GM23338 (cell line): ENCODE measurements around the gene PTH1R. TPM values are rescaled to one million over a fixed set of nuclear protein-coding genes. Genes with fewer than 3 reads are reported as not detected.

Source experiments
- ATAC-seq: fragments of 200-7000 bp; cut with Tn5 transposase; 3 replicates; pipeline ENCODE4 v1.9.1; 2020
- DNase-seq: peaks from one replicate; pipeline ENCODE4 v3.0.0-alpha.2; 2015; ENCODE audit warnings: low spot score
- H2AFZ ChIP-seq: fragments of 200-600 bp; sonication (generic); 2 replicates; pipeline ENCODE4 v1.8.0; 2016; ENCODE audit warnings: antibody characterized with exemption, mild to moderate bottlenecking, moderate library complexity
- H3F3A ChIP-seq: fragments of 200-600 bp; sonication (generic); replicated peaks from 2 replicates; pipeline ENCODE4 v1.8.0; 2017; ENCODE audit warnings: antibody characterized with exemption, mixed run types, low read depth
- H3K27ac ChIP-seq: fragments of 200-600 bp; sonication (generic); 2 replicates; pipeline ENCODE4 v1.6.1; 2016; ENCODE audit warnings: low read depth
- H3K27me3 ChIP-seq: fragments of 200-600 bp; sonication (generic); 2 replicates; pipeline ENCODE4 v1.8.0; 2016; ENCODE audit warnings: mild to moderate bottlenecking, mixed run types, moderate library complexity; ENCODE audit not compliant: insufficient read depth
- H3K36me3 ChIP-seq: fragments of 200-600 bp; sonication (generic); 2 replicates; pipeline ENCODE4 v1.8.0; 2016; ENCODE audit warnings: mild to moderate bottlenecking; ENCODE audit not compliant: insufficient read depth
- H3K4me1 ChIP-seq: fragments of 200-600 bp; sonication (generic); 2 replicates; pipeline ENCODE4 v1.8.0; 2016; ENCODE audit warnings: mild to moderate bottlenecking, moderate library complexity; ENCODE audit not compliant: insufficient read depth
- H3K4me2 ChIP-seq: fragments of 200-600 bp; sonication (generic); 2 replicates; pipeline ENCODE4 v1.7.1; 2017; ENCODE audit warnings: mixed run types
- H3K4me3 ChIP-seq: fragments of 200-600 bp; sonication (generic); 2 replicates; pipeline ENCODE4 v1.6.1; 2016; ENCODE audit warnings: mixed run types
- H3K79me2 ChIP-seq: fragments of 200-600 bp; sonication (generic); replicated peaks from 2 replicates; pipeline ENCODE4 v1.8.0; 2017; ENCODE audit warnings: mild to moderate bottlenecking; ENCODE audit not compliant: insufficient read depth
- H3K9me2 ChIP-seq: fragments of 200-600 bp; sonication (generic); 2 replicates; pipeline ENCODE4 v1.8.0; 2017; ENCODE audit not compliant: insufficient read depth
- H4K20me1 ChIP-seq: fragments of 200-600 bp; sonication (generic); replicated peaks from 2 replicates; pipeline ENCODE4 v1.8.0; 2017; ENCODE audit warnings: mild to moderate bottlenecking; ENCODE audit not compliant: insufficient read depth
- H3K27ac Mint-ChIP-seq: 2 replicates; pipeline ENCODE4 v1.8.0; 2020; ENCODE audit warnings: inconsistent platforms, mild to moderate bottlenecking, moderate library complexity, mixed read lengths
- H3K27me3 Mint-ChIP-seq: 3 replicates; pipeline ENCODE4 v1.8.0; 2022; ENCODE audit warnings: low read depth, mild to moderate bottlenecking, moderate library complexity, mixed read lengths, inconsistent platforms; ENCODE audit not compliant: insufficient read depth, poor library complexity
- H3K36me3 Mint-ChIP-seq: 3 replicates; pipeline ENCODE4 v1.8.0; 2021; ENCODE audit warnings: low read depth, mild to moderate bottlenecking, inconsistent platforms, moderate library complexity, mixed read lengths
- H3K4me1 Mint-ChIP-seq: 3 replicates; pipeline ENCODE4 v1.8.0; 2020; ENCODE audit warnings: mild to moderate bottlenecking, inconsistent platforms, mixed read lengths
- H3K4me3 Mint-ChIP-seq: 3 replicates; pipeline ENCODE4 v1.8.0; 2021; ENCODE audit warnings: moderate library complexity, mild to moderate bottlenecking, inconsistent platforms, mixed read lengths
- H3K9me3 Mint-ChIP-seq: 3 replicates; pipeline ENCODE4 v1.8.0; 2020; ENCODE audit warnings: moderate library complexity, mild to moderate bottlenecking, inconsistent platforms, mixed read lengths
- CREB1 ChIP-seq: fragments of 250-450 bp; sonication (Bioruptor Pico); IDR thresholded peaks from 2 replicates; pipeline ENCODE4 v1.5.0; 2020; ENCODE audit warnings: low read depth, mild to moderate bottlenecking, moderate library complexity
- EZH2phosphoT487 ChIP-seq: fragments of 200-600 bp; sonication (generic); IDR thresholded peaks from one replicate; pipeline ENCODE4 v1.8.1; 2018; ENCODE audit warnings: antibody characterized with exemption; ENCODE audit not compliant: unreplicated experiment
- JUNB ChIP-seq: IDR thresholded peaks from one replicate; pipeline ENCODE4 v1.6.1; 2016; ENCODE audit warnings: antibody characterized with exemption; ENCODE audit not compliant: unreplicated experiment
- POLR2AphosphoS5 ChIP-seq: IDR thresholded peaks from 2 replicates; pipeline ENCODE4 v1.6.1; 2016; ENCODE audit warnings: antibody characterized with exemption, low read depth
- ZNF331 ChIP-seq: fragments of 250-450 bp; sonication (Bioruptor Pico); IDR thresholded peaks from 2 replicates; pipeline ENCODE4 v1.5.0; 2020; ENCODE audit warnings: low read depth, mild to moderate bottlenecking, moderate library complexity
- polyA plus RNA-seq: library from polyadenylated mRNA; unstranded; fragments of >200 nt; fragmentation: Nextera tagmentation; extraction: Ambion mirVana; gene quantifications from 2 replicates; pipeline ENCODE4 v1.2.1, GENCODE V29; 2016
- total RNA-seq: library from RNA; depleted of rRNA; stranded (reverse); fragments of >200 nt; shearing (Covaris generic); gene quantifications from 2 replicates; pipeline ENCODE4 v1.2.3, GENCODE V29; 2014
- TF ChIP-seq, protein P1 (sequence below): IDR thresholded peaks from one replicate; pipeline ENCODE4 v1.6.1; 2018; ENCODE audit warnings: antibody characterized with exemption; ENCODE audit not compliant: unreplicated experiment
- TF ChIP-seq, protein P2 (sequence below): fragments of 250-450 bp; sonication (Bioruptor Pico); IDR thresholded peaks from 2 replicates; pipeline ENCODE4 v1.5.0; 2020; ENCODE audit warnings: mild to moderate bottlenecking, moderate library complexity
- TF ChIP-seq, protein P3 (sequence below), 2 experiments: fragments of 200-600 bp in 1 of 2; sonication (generic) in 1 of 2; conservative IDR thresholded peaks; 2 replicates each; pipeline versions ENCODE4 v1.5.1 to v1.6.1; 2016 to 2017; ENCODE audit warnings: antibody characterized with exemption in 2 of 2, low read depth in 2 of 2, mild to moderate bottlenecking in 2 of 2, moderate library complexity in 1 of 2

PTH1R gene
- total and polyA plus RNA-seq, 2 experiments from 2014 or later = 1.3 to 1.9 TPM

DNA sequence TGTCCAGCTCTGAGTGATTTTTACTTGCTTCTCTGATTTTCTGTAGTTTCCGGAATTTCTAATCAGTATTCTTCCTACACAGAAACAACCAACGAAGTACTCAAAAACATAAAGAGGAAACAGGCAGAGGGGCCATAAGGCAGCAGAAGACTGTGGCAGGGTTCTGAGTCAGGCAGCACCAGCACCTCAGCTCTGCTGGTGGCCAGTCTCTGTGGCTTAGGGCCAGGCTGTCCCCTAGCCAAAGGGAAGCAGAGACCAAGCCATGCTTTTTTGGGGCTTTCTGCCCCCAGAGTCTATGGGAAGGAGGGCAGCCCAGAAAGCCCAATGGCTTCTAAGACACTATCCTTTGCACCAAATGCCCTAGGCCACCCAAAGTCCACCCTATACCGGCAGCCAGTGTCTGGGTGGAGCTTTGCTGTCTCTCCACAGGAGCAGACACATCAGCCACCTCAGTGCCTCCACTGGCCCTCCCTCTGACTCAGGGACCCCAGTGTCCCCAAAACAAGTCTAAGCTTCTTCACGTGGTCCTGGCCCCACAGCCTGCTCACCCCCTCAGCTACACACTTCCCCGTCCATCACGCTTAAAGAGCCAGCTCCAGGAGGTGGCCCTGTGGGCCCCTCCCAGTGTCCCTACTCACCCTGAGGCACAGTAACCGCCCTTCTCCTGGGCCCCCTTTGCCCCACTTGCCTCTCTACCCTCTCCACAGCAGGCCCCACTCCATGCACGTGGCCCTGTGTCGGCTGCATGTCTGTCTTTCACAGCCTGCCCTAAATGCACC lies 52.8 kb downstream of the PTH1R start:
- H3K4me1 ChIP-seq = 0 out of 2 replicates have a peak, but pooled peaks cover 1% of the 10 kb centered on the region
- peaks cover 4% of the 10 kb centered on the region; the same call in 2 of the 3 replicates for H3K36me3 Mint-ChIP-seq
- peaks cover 69% of the 10 kb centered on the region for H3K79me2 ChIP-seq

More for the DNA sequence above, 52.8 kb downstream of the PTH1R start:
- Histone ChIP-seq H4K20me1 (peaks cover 26% of the 10 kb centered on the region), H3K4me2 (no peak overlapping the region), H3K27ac (no peak overlapping the region), H3K4me3 (no peak overlapping the region), H3K9me2 (no peaks in the 10 kb centered on the region), H3K36me3 (no peaks in the 10 kb centered on the region), H3K27me3 (no peaks in the 10 kb centered on the region), H3F3A (0 out of 2 replicates have a peak, but pooled peaks cover 1% of the 10 kb centered on the region), H2AFZ (no peak overlapping the region)
- H3K9me3 Mint-ChIP-seq = no peaks in the 10 kb centered on the region
- H3K27me3 Mint-ChIP-seq = peaks cover 4% of the 10 kb centered on the region
- DNase-seq = no peak
- TF ChIP-seq ZNF331 (CRISPR knock-in tag) (no peak), POLR2AphosphoS5 (no peak), EZH2phosphoT487 (no peak), CREB1 (CRISPR knock-in tag) (no peak), JUNB (no peak)
- TF ChIP-seq, protein P1, sequence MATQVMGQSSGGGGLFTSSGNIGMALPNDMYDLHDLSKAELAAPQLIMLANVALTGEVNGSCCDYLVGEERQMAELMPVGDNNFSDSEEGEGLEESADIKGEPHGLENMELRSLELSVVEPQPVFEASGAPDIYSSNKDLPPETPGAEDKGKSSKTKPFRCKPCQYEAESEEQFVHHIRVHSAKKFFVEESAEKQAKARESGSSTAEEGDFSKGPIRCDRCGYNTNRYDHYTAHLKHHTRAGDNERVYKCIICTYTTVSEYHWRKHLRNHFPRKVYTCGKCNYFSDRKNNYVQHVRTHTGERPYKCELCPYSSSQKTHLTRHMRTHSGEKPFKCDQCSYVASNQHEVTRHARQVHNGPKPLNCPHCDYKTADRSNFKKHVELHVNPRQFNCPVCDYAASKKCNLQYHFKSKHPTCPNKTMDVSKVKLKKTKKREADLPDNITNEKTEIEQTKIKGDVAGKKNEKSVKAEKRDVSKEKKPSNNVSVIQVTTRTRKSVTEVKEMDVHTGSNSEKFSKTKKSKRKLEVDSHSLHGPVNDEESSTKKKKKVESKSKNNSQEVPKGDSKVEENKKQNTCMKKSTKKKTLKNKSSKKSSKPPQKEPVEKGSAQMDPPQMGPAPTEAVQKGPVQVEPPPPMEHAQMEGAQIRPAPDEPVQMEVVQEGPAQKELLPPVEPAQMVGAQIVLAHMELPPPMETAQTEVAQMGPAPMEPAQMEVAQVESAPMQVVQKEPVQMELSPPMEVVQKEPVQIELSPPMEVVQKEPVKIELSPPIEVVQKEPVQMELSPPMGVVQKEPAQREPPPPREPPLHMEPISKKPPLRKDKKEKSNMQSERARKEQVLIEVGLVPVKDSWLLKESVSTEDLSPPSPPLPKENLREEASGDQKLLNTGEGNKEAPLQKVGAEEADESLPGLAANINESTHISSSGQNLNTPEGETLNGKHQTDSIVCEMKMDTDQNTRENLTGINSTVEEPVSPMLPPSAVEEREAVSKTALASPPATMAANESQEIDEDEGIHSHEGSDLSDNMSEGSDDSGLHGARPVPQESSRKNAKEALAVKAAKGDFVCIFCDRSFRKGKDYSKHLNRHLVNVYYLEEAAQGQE = no peak
- TF ChIP-seq, protein P2, sequence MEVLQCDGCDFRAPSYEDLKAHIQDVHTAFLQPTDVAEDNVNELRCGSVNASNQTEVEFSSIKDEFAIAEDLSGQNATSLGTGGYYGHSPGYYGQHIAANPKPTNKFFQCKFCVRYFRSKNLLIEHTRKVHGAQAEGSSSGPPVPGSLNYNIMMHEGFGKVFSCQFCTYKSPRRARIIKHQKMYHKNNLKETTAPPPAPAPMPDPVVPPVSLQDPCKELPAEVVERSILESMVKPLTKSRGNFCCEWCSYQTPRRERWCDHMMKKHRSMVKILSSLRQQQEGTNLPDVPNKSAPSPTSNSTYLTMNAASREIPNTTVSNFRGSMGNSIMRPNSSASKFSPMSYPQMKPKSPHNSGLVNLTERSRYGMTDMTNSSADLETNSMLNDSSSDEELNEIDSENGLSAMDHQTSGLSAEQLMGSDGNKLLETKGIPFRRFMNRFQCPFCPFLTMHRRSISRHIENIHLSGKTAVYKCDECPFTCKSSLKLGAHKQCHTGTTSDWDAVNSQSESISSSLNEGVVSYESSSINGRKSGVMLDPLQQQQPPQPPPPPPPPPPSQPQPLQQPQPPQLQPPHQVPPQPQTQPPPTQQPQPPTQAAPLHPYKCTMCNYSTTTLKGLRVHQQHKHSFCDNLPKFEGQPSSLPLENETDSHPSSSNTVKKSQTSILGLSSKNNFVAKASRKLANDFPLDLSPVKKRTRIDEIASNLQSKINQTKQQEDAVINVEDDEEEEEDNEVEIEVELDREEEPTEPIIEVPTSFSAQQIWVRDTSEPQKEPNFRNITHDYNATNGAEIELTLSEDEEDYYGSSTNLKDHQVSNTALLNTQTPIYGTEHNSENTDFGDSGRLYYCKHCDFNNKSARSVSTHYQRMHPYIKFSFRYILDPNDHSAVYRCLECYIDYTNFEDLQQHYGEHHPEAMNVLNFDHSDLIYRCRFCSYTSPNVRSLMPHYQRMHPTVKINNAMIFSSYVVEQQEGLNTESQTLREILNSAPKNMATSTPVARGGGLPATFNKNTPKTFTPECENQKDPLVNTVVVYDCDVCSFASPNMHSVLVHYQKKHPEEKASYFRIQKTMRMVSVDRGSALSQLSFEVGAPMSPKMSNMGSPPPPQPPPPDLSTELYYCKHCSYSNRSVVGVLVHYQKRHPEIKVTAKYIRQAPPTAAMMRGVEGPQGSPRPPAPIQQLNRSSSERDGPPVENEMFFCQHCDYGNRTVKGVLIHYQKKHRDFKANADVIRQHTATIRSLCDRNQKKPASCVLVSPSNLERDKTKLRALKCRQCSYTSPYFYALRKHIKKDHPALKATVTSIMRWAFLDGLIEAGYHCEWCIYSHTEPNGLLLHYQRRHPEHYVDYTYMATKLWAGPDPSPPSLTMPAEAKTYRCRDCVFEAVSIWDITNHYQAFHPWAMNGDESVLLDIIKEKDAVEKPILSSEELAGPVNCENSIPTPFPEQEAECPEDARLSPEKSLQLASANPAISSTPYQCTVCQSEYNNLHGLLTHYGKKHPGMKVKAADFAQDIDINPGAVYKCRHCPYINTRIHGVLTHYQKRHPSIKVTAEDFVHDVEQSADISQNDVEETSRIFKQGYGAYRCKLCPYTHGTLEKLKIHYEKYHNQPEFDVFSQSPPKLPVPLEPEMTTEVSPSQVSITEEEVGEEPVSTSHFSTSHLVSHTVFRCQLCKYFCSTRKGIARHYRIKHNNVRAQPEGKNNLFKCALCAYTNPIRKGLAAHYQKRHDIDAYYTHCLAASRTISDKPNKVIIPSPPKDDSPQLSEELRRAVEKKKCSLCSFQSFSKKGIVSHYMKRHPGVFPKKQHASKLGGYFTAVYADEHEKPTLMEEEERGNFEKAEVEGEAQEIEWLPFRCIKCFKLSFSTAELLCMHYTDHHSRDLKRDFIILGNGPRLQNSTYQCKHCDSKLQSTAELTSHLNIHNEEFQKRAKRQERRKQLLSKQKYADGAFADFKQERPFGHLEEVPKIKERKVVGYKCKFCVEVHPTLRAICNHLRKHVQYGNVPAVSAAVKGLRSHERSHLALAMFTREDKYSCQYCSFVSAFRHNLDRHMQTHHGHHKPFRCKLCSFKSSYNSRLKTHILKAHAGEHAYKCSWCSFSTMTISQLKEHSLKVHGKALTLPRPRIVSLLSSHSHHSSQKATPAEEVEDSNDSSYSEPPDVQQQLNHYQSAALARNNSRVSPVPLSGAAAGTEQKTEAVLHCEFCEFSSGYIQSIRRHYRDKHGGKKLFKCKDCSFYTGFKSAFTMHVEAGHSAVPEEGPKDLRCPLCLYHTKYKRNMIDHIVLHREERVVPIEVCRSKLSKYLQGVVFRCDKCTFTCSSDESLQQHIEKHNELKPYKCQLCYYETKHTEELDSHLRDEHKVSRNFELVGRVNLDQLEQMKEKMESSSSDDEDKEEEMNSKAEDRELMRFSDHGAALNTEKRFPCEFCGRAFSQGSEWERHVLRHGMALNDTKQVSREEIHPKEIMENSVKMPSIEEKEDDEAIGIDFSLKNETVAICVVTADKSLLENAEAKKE = no peak
- TF ChIP-seq, protein P3, sequence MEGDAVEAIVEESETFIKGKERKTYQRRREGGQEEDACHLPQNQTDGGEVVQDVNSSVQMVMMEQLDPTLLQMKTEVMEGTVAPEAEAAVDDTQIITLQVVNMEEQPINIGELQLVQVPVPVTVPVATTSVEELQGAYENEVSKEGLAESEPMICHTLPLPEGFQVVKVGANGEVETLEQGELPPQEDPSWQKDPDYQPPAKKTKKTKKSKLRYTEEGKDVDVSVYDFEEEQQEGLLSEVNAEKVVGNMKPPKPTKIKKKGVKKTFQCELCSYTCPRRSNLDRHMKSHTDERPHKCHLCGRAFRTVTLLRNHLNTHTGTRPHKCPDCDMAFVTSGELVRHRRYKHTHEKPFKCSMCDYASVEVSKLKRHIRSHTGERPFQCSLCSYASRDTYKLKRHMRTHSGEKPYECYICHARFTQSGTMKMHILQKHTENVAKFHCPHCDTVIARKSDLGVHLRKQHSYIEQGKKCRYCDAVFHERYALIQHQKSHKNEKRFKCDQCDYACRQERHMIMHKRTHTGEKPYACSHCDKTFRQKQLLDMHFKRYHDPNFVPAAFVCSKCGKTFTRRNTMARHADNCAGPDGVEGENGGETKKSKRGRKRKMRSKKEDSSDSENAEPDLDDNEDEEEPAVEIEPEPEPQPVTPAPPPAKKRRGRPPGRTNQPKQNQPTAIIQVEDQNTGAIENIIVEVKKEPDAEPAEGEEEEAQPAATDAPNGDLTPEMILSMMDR (conservative IDR thresholded peaks at IDR 0.05; ENCODE audit: low read depth in 2 of 2) = no peak
- peaks cover 26% of the 10 kb centered on the region for H3K4me1 Mint-ChIP-seq
- no peak overlapping the region for H3K4me3 Mint-ChIP-seq
- H3K27ac Mint-ChIP-seq = peak overlapping the region; percentile 70
- ATAC-seq = no peak
